GM12878 (cell line): ENCODE measurements around the gene THBS3.

Experiments
- CTCF ChIP-seq, 3 experiments: IDR thresholded peaks in 2 of 3; conservative IDR thresholded peaks in 1 of 3; 2 replicates each; pipeline ENCODE4 v1.5.1; 2011; ENCODE audit warnings: low read depth in 3 of 3, low read length in 3 of 3, mild to moderate bottlenecking in 3 of 3, control low read depth in 2 of 3, moderate library complexity in 2 of 3, inconsistent platforms in 1 of 3, mixed read lengths in 1 of 3; ENCODE audit not compliant: control insufficient read depth in 2 of 3, insufficient read depth in 1 of 3; ENCODE audit errors: extremely low read depth in 1 of 3
- EZH2 ChIP-seq: IDR thresholded peaks from 2 replicates; pipeline ENCODE4 v1.6.1; 2012; ENCODE audit warnings: low read depth, mild to moderate bottlenecking, control low read depth, inconsistent platforms, low read length, borderline replicate concordance; ENCODE audit not compliant: control insufficient read depth
- GABPA ChIP-seq: IDR thresholded peaks from 2 replicates; pipeline ENCODE4 v1.6.1; 2014; ENCODE audit warnings: antibody characterized with exemption, low read depth, mild to moderate bottlenecking, inconsistent platforms
- IRF3 ChIP-seq: fragments of 450-650 bp; IDR thresholded peaks from 2 replicates; pipeline ENCODE4 v1.6.1; 2014; ENCODE audit warnings: mild to moderate bottlenecking
- JUND ChIP-seq: IDR thresholded peaks from 2 replicates; pipeline ENCODE4 v1.6.1; 2012; ENCODE audit warnings: low read depth, mild to moderate bottlenecking, low read length, improper control_type of control experiment, moderate library complexity
- NFYB ChIP-seq: IDR thresholded peaks from 2 replicates; pipeline ENCODE4 v1.6.1; 2011; ENCODE audit warnings: low read depth, mild to moderate bottlenecking, low read length, improper control_type of control experiment, moderate library complexity; ENCODE audit not compliant: insufficient read depth
- PAX8 ChIP-seq: fragments of 450-650 bp; IDR thresholded peaks from 2 replicates; pipeline ENCODE4 v1.6.1; 2017; ENCODE audit warnings: mild to moderate bottlenecking, moderate library complexity
- POLR2A ChIP-seq: IDR thresholded peaks from 2 replicates; pipeline ENCODE4 v1.6.1; 2011; ENCODE audit warnings: low read depth, mild to moderate bottlenecking, low read length
- PRDM15 ChIP-seq: fragments of 450-650 bp; formaldehyde crosslinking; IDR thresholded peaks from 2 replicates; pipeline ENCODE4 v1.4.0; 2020; ENCODE audit warnings: mild to moderate bottlenecking, moderate library complexity
- RCOR1 ChIP-seq: conservative IDR thresholded peaks from 2 replicates; pipeline ENCODE4 v1.6.1; 2012; ENCODE audit warnings: low read depth, low read length, improper control_type of control experiment
- RELA ChIP-seq: fragments of 450-650 bp; IDR thresholded peaks from 2 replicates; pipeline ENCODE4 v1.8.0; 2014; ENCODE audit warnings: borderline replicate concordance; ENCODE audit not compliant: partially characterized antibody
- TCF7 ChIP-seq: IDR thresholded peaks from 2 replicates; pipeline ENCODE4 v1.6.1; 2014; ENCODE audit warnings: antibody characterized with exemption, borderline replicate concordance
- USF2 ChIP-seq: IDR thresholded peaks from 2 replicates; pipeline ENCODE4 v1.6.1; 2011; ENCODE audit warnings: low read depth, low read length, improper control_type of control experiment, borderline replicate concordance
- YY1 ChIP-seq: IDR thresholded peaks from 2 replicates; pipeline ENCODE4 v1.6.1; 2011; ENCODE audit warnings: low read depth, mild to moderate bottlenecking, low read length

GRCh38 chr1:155192346-155193274, 15.1 kb downstream of the THBS3 start:
- TF ChIP-seq CTCF (IDR thresholded peaks at IDR 0.05 in 2 of 3, conservative IDR thresholded peaks at IDR 0.05 in 1 of 3; ENCODE audit: control insufficient read depth in 2 of 3, extremely low read depth in 1 of 3, insufficient read depth in 1 of 3, low read depth in 3 of 3, low read length in 3 of 3): no peak
- TF ChIP-seq PAX8: no peak
- no peak for TF ChIP-seq JUND
- no peak for TF ChIP-seq GABPA
- TF ChIP-seq YY1: no peak
- TF ChIP-seq PRDM15 (CRISPR knock-in tag): no peak
- TF ChIP-seq RELA: no peak
- TF ChIP-seq IRF3: no peak
- TF ChIP-seq NFYB: no peak
- TF ChIP-seq RCOR1: no peak
- no peak for TF ChIP-seq USF2
- no peak for TF ChIP-seq EZH2
- TF ChIP-seq POLR2A: no peak
- TF ChIP-seq TCF7: no peak
